ENCODE results near the gene MUTYH. TPM values are rescaled to one million over a fixed set of nuclear protein-coding genes. Genes with fewer than 3 reads are reported as not detected.

The MUTYH gene
- total RNA-seq, 1 experiment from 2014 or later: 26.8 TPM

DNA sequence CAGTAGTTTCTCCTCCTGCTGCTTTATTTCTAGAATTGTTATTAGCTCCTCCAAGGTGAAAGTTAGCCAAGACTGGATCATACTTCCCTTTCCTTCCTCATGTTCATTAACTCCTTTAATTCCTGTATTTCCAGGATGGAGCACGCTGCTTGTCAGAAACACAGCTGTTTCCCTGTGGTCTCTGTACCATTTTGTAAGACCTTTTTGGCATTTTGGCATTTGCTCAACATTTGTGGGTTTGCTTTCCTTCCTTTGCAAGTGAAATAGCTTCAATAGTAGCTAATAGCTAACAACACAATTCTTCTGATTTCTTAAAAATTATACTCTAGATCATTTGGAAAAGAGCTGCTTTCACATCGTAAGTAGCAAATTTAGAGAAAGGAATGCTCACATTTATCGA lies 57.9 kb downstream of the MUTYH start:
- Histone ChIP-seq H3K9me3 (ENCODE audit: low read depth, low read length, poor library complexity, severe bottlenecking) (no peaks in the 10 kb centered on the region), H3K4me1 (ENCODE audit: insufficient read depth, low read length, poor library complexity, severe bottlenecking) (no peaks in the 10 kb centered on the region), H3K27ac (ENCODE audit: low read depth, low read length, poor library complexity, severe bottlenecking) (no peak overlapping the region), H3K4me3 (ENCODE audit: low read depth, low read length, poor library complexity, severe bottlenecking) (no peak overlapping the region), H3K27me3 (replicated peaks; ENCODE audit: insufficient read depth, low read depth, low read length, poor library complexity) (no peaks in the 10 kb centered on the region), H3K36me3 (ENCODE audit: insufficient read depth, low read length, poor library complexity, severe bottlenecking) (no peaks in the 10 kb centered on the region)
- TF ChIP-seq EZH2 (IDR thresholded peaks at IDR 0.05; ENCODE audit: borderline replicate concordance, low read depth, low read length, poor library complexity, severe bottlenecking): no peak
- BruUV-seq (replicated peaks): no TSS peak
- ChIA-PET CTCF (no interaction called here), POLR2A (ENCODE audit: low non-redundant PET) (no interaction called here)
- no peak for DNase-seq (ENCODE audit: low spot score)
- intact Hi-C loops (cut with micrococcal nuclease; ENCODE audit: unreplicated experiment): no loop called here

Other genes with a start within 250 kb of the MUTYH start
- 0.46 and 0.67 TPM in 2 replicates for gene ZSWIM5, start 133.8 kb downstream of the MUTYH start, total RNA-seq (2021)
- 7.3 and 7.8 TPM in 2 replicates for gene HPDL, start 13.5 kb downstream of the MUTYH start, total RNA-seq (2021)
- gene TOE1, start 270 bp downstream of the MUTYH start, total RNA-seq (2021): 20.6 TPM in 2 replicates
- gene TESK2, start 150.7 kb upstream of the MUTYH start, total RNA-seq (2021): 0.75 and 2.7 TPM in 2 replicates
- 2.3 and 2.5 TPM in 2 replicates for gene CCDC163, start 159.6 kb upstream of the MUTYH start, total RNA-seq (2021)
- gene MMACHC, start 159.9 kb upstream of the MUTYH start, total RNA-seq (2021): 14.4 and 16.2 TPM in 2 replicates
- gene PRDX1, start 181.4 kb upstream of the MUTYH start, total RNA-seq (2021): 947 and 1,108 TPM in 2 replicates
- gene AKR1A1, start 210.4 kb upstream of the MUTYH start, total RNA-seq (2021): 183 and 189 TPM in 2 replicates
- gene NASP, start 243.6 kb upstream of the MUTYH start, total RNA-seq (2021): 392 and 403 TPM in 2 replicates

Data from A673 (cell line).